ENCODE data around the gene EPHA1. TPM values are rescaled to one million over a fixed set of nuclear protein-coding genes. Genes with fewer than 3 reads are reported as not detected.

The EPHA1 gene
- total RNA-seq, 1 donor, result not detected

DNA sequence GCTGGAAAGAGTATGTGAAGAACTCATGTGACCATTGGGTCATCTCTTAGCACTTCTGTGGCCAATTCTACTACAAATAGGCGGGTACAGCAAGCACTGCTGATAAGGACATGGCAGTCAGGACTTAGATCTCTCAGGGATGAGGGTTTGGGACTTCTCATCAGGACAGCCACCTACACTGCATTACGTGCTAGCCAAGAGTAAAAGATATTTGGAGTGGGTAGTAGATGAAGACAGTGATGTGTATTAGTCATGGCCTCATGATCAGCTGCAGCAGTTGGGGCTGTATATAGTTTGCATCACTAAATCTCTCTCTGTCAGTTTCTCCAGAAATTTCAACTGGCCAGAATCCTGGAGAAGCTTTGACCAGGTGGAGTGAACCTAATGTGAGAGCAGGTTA is 43.8 kb upstream of the EPHA1 start:
- TF ChIP-seq CTCF (IDR thresholded peaks at IDR 0.05; ENCODE audit: insufficient read depth, low read depth, low read length), result no peak
- no peak for DNase-seq (ENCODE audit: low read depth)

GRCh38 chr7:143451746-143452145 is 43.1 kb upstream of the EPHA1 start:
- no peak for TF ChIP-seq CTCF (IDR thresholded peaks at IDR 0.05; ENCODE audit: insufficient read depth, low read depth, low read length)
- DNase-seq (ENCODE audit: low read depth), result no peak
- no peak overlapping the region for H3K4me3 ChIP-seq (ENCODE audit: low read depth, low read length)

More for the DNA sequence above, 43.8 kb upstream of the EPHA1 start:
- no peak overlapping the region for H3K4me3 ChIP-seq (ENCODE audit: low read depth, low read length)

DNA sequence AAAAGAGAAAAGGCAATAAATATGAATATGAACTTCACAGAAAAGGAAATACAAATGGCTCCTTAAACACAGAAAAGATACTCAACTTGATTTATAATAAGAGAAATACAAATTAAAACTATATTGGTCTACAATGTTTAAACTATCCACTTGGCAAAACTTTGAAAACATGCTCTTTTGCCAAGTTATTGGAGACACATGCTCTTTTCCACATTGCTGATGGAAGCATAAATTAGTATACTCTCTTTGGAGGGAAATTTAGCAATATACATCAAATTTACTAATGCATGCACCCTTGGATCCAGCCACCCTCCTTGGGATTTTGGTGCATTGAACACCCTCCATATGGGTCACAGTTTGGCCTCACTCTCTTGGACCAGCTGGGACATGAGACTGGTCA is 42.5 kb upstream of the EPHA1 start:
- no peak for DNase-seq (ENCODE audit: low read depth)
- TF ChIP-seq CTCF (IDR thresholded peaks at IDR 0.05; ENCODE audit: insufficient read depth, low read depth, low read length), result no peak
- no peak overlapping the region for H3K4me3 ChIP-seq (ENCODE audit: low read depth, low read length)

DNA sequence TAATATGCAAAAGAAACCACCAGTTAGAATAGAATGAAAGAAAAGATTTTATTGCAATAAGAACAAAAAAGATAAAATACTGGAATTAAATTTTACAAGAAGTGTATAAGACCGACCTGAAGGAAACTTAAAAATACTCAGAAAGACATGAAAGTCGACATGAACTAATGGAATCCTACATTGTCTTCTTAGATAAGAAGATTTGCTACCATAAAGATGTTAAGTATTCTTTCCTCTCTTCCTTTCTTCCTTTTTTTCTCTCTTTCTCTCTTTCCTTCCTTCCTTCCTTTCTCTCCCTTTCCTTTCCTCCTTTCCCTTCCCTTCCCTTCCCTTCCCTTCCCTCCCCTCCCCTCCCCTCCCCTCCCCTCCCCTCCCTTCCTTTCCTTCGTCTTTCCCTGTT is 41.1 kb upstream of the EPHA1 start:
- H3K4me3 ChIP-seq (ENCODE audit: low read depth, low read length), result no peak overlapping the region
- DNase-seq (ENCODE audit: low read depth), result no peak
- no peak for TF ChIP-seq CTCF (IDR thresholded peaks at IDR 0.05; ENCODE audit: insufficient read depth, low read depth, low read length)

- no peak for DNase-seq (ENCODE audit: low read depth)
- no peak for TF ChIP-seq CTCF (IDR thresholded peaks at IDR 0.05; ENCODE audit: insufficient read depth, low read depth, low read length)
- no peak overlapping the region for H3K4me3 ChIP-seq (ENCODE audit: low read depth, low read length)
These were observed 39.8 kb upstream of the EPHA1 start for GRCh38 chr7:143448429-143448828.

GRCh38 chr7:143447466-143447865 is 38.8 kb upstream of the EPHA1 start:
- no peak for DNase-seq (ENCODE audit: low read depth)
- no peak for TF ChIP-seq CTCF (IDR thresholded peaks at IDR 0.05; ENCODE audit: insufficient read depth, low read depth, low read length)
- no peak overlapping the region for H3K4me3 ChIP-seq (ENCODE audit: low read depth, low read length)

- DNase-seq (ENCODE audit: low read depth), result no peak
- no peak for TF ChIP-seq CTCF (IDR thresholded peaks at IDR 0.05; ENCODE audit: insufficient read depth, low read depth, low read length)
- no peak overlapping the region for H3K4me3 ChIP-seq (ENCODE audit: low read depth, low read length)
These were observed 36.1 kb upstream of the EPHA1 start for GRCh38 chr7:143444785-143445184.
